Stimulated activated CD8-positive, alpha-beta memory T cell treated with anti-CD3 and anti-CD28 coated beads, Interleukin-15, amount 100 ng/mL, for 48 hours (primary cell): ENCODE results near the gene GIPC3.
A peak's percentile ranks its signal among the peaks of the same experiment; 100 is the strongest.
"Not testable (repeated sequence)": the region's sequence is repeated elsewhere in the genome, so short reads cannot be mapped to it uniquely, and the experiment has no call there.

Experiments
- DNase-seq, 2 donors: peaks; one replicate each; pipeline ENCODE4 v3.0.0-alpha.2; 2020; ENCODE audit warnings: low read depth in 2 of 2

Gene GIPC3

DNA sequence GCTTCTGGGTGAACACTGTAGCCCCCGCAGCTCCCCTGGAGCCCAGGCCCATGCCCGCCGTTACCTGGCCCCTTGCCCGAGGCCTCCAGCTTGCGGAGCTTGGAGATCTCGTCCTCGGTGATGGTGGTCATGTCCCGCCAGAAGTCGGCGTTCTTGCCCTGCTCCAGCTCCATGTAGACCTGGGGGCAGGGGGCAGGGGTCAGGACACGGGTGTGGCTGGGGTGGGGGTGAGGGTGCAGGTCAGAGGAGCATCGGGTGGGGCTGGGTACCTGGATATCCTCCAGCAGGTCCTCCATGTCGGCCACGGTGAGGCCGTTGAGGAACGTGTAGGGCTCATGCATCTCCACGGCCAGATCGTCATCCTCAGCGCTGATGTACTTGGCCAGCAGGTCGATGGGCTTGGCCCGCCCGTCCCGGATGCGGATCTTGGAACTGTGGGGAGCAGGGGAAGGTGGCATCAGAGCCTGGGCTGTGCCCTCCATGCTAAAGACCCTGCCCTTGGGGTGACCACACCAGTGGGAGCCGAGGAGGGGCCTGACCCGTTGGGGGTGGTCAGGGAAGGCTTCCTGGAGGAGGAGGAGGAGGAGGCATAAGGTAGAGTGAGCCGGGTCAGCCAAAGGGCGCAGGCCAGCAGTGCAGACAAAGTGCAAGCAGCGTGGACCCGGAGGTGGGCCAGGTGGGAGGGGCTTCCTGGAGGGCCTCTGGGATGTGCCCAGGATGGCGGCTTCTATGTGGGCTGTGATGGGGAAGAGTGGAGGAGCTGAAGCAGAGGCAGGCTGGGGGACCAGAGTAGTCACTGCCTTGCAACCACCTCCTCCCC is 33.7 kb downstream of the GIPC3 start:
- no peak for DNase-seq

DNA sequence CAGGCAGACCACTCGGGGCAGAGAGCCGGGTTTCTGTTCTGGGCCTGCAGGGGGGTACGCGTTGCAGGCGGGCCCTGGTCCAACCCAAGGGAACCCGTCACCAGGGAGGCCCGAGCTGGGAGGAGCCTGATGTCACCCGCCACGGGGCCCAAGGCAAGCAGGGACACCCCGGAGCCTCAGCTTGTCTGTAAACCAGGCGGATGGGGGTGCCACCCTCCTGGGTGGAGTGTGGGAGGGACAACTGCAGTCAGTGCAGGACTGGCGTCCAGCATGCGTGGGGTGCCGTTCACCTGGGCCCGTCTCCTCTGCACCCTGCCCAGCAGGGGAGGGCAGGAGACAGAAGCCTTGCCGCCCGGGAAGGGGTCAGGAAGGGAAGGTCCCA is 34.3 kb downstream of the GIPC3 start:
- no peak for DNase-seq

DNA sequence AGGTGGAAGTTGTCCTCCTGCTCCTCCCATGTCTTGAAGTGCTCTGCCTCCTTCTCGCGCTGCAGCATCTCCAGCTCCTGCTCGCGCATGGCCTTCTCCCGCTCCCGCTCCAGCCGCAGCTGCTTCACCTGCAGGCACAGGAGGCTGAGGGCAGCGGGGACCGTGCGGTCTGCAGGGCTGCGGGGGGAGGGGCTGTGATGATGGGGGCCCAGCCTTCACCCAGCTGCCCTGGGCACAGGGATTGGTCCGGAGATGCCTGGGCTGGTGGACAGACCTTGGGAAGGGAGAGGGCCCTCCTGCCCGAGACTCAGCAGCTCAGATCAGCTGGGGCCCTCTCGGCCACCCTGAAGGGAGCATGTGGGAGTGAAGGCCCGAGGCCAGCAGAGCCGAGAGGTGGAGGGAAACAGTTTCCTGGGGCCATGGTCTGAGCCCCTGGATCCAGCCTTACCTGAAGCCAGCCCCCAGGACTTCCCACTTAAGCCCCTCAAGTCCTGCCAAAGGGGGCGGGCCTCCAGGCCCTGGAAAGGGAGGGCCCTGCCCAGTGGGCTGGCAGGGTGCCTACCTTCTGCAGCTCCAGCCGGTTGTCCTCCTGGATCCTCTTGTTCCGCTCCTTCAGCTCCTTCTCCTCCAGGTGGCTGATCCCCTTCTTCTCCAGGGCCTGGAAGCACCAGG is 35.0 kb downstream of the GIPC3 start:
- DNase-seq: no peak

DNA sequence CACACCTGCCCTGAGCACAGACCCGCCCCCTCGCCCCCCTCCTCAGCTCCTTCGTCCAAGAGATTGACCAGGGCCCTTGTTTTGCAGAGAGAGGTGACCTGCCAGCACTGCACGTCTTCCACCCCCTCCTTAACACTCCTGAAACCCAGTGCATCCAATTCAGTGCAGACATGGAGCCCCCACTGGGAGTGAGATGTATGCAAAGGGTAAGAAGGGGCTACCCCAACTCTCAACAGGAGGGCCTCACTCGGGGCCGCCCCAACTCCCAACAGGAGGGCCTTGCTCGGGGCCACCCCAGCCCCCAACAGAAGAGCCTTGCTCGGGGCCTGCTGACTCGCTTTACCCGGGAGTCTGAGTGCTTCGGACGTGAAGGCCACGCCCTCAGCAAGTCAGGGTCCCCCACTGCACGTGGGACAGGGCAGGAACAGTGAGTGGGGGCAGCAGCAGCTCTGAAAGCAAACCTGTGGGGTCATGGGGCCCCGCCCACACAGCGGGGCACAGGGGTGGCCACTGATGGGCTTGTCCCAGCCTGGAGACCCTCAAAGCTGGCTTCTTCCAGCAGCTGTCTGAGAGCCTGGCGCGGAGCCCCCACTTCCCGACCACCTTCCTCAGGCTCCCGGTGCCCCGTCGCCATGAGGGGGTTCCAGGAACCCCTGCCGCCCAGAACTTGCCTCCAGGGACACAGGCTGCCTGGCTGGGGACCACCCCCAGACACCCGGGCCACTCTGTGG is 35.7 kb downstream of the GIPC3 start:
- DNase-seq: no peak

DNA sequence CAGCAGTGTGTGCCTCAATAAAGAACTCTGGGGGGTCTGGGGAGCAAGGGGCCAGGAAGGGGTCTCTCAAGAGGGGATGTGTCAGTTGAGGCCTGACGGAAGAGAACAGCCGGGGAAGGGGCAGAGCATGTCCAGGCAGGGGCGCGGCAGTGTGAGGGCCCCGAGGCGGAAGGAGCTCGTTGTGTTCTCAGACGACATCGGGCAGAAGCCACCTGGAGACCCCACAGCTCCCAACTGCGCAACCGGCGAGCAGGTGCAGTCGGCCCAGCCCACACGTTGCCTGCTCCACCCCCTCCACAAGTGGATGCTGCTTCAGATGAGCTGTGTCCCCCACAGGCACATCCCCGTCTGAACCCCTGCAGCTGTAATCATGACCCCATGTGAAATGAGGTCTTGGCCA is 36.4 kb downstream of the GIPC3 start:
- no peak for DNase-seq

DNA sequence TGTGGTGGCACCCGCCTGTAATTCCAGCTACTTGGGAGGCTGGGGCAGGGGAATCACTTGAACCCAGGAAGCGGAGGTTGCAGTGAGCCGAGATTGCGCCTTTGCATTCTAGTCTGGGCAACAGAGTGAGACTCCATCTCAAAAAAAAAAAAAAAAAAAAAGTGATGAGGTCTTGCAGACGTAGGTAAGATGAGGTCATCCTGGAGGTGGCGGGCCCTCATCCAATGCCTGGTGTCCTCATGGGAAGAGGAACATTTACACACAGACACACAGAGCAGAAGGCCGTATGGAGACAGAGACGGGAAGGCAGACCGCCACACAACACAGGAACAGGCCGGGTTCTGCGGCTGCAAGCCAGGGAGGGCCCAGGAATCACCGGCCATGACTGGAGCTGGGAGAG is 36.9 kb downstream of the GIPC3 start:
- no peak for DNase-seq

DNA sequence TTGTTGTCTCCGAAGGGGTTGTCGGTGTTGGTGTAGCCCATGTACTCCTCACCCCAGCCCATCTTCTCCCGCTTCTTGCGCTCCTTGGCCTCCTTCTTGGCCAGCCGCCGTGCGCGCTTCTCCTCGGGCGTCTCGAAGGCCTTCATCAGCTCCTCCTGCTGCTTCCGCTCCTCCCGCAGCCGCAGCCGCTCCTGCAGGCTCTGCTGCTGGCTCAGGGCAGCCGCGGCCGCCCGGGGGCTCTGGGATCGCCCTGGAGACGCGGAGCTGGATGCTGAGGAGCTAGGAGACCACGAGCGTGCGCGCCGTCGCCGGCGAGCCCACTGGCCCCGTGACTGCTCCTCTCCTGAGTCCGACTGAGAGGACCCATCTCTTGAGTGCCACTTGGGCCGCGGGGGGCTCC is 38.4 kb downstream of the GIPC3 start:
- no peak for DNase-seq

DNA sequence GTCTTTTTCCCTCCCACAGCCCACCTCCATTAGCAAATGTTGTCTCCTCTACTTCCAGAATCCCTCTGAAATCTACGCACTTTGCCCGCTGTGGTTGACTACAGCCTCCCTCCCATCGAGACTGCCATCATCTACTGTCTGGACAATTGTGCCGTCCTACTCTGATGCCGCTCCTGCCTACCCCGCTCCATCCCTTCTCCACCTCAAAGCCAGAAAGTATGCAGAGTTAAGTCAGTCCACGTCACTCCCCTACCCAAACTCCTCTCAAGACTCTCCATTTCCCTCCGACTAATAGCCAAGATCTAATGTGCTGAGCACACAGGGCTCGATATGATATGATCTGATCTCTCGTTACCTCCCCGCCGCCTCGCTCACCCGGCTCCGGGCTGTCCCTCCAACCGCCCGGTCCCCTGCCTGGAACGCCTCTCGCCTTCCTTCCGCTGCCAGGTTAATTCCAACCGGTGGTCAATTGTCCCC is 40.8 kb downstream of the GIPC3 start:
- no peak for DNase-seq

DNA sequence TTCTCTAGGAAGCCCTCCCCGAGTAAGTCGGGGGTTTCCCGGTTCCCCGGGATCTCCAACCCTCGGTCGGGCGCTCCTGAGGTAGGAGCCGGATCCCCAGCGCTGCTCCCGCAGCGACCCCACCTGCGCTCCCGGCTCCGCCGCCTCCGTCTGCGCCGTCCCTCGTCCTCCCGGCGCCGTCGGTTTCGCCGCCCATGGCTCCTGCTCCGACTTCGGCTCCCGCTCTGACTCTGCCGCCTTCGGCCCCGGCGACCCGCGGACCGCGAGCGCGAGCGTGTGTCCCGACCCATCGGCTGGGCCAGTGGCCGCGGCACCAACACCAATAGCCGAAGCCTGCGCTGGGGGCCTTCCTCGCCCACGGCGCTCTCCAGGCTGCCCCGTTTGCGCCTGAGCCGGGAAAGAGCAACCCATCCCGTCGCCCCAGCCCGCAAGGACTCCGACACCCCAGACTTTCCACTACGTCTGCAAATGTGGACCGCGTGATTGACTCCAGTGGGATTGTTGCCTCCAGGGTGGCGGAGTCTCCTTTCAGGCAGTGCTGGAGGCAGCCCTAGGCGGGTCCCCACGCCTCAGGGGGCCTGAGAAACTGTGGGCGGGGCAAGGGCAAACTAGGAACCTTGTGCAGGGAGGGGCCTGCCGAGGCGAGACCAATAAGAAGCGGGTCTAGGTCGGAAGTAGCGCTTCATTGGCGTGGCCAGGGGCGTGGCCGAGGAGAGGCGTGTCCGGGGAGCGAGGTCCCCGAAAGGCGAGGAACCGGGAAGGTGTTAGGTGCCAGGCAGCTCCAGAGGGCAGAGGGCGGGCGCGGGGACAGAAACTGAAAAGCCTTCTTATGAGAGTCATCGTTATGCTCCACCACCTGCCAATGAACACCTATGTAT is 41.4 kb downstream of the GIPC3 start, which contains the start of gene CACTIN:
Gene CACTIN, minus strand, starts transcription at position 318 of the 878 bp plus-strand sequence. Its CDS starts 28 bp downstream, at position 290.
- DNase-seq: peak; percentile 97 to 98

DNA sequence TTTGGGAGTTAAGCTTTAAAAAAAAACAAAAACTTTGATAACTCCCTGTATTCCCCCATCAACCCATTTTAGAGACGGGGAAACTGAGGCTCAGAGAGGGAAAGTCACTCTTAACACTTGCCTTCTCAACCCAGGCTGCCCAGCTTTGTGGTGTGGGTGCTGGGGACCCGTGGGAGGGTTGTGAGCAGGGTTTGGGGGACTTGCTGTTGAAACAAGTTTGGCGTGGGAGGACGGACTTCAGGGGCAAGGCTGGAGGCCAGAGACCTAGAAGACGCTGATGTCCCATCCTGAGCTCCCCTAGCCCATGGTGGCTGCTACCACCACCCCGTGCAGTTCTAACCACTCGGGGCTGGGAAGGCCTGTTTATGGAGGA is 42.1 kb downstream of the GIPC3 start:
- no peak for DNase-seq

DNA sequence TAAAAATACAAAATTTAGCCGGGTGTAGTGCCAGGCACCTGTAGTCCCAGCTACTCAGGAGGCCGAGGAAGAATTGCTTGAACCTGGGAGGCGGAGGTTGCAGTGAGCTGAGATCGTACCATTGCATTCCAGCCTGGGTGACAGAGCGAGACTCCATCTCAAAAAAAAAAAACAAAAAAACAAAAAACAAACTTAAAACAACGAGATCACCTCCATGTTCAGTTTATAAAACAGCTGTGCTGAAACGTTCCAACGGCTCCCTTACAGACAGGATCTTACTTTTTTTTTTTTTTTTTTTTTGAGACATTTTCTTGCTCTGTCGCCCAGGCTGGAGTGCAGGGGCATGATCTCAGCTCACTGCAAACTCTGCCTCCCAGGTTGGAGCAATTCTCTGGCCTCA is 43.5 kb downstream of the GIPC3 start:
- DNase-seq: not testable (repeated sequence)

DNA sequence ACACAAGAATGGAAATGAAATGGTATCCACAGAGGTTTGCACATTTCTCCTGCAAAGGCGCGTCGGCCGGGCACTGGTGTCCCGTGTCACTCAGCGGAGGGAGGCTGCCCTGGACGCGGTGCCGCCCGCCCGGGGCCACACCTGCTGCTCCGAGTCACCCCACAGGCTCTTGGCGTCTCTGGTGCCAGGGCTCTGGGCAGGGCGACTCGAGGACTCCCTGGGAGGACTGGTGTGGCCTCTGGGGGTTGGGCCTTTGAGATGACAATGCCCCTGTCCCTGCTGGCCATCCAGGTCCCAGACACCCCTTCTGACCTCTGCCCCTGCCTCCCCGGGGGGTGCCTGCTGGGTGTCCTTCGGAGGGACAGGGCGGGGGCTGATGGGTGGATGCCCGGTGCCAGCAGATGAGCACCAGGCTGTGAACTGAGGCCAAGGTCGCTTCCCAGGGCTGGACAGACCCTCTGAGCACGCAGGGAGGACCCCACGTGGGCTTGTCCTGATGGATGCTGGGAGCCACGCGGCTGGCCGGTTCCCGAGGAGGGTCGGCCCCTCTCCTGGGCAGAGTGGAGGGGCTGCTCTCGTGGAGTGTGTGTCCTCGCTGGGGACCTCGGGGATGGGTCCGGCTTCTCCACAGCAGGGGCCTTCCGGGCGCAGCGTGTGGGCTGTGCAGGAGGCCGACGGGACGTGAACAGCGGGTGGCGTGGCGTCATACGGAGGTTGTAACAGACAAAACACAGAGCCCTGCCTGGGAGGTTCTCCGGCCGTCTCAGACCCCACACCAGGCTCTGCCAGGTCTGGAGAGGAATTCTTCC is 46.0 kb downstream of the GIPC3 start:
- DNase-seq: no peak

DNA sequence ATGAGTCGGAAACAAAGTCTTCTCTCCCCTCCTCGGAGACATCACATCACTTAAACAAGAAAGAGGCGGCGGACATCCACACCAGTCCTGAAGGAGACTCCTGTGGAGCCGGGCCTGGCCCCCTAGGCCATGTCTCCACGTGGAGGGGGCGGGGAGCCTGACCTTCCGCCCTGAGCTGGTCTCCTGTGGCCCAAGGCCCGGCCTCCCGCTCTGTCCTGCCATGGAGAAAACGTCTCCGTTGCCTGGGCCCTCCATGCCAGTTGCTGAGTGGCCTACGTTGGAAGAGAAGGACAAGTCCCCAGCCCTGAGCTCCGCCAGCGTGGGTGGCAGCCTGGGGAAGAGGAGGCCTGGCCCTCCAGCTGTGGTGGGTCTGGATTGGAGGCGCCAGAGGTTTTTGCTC is 46.8 kb downstream of the GIPC3 start:
- DNase-seq: no peak

DNA sequence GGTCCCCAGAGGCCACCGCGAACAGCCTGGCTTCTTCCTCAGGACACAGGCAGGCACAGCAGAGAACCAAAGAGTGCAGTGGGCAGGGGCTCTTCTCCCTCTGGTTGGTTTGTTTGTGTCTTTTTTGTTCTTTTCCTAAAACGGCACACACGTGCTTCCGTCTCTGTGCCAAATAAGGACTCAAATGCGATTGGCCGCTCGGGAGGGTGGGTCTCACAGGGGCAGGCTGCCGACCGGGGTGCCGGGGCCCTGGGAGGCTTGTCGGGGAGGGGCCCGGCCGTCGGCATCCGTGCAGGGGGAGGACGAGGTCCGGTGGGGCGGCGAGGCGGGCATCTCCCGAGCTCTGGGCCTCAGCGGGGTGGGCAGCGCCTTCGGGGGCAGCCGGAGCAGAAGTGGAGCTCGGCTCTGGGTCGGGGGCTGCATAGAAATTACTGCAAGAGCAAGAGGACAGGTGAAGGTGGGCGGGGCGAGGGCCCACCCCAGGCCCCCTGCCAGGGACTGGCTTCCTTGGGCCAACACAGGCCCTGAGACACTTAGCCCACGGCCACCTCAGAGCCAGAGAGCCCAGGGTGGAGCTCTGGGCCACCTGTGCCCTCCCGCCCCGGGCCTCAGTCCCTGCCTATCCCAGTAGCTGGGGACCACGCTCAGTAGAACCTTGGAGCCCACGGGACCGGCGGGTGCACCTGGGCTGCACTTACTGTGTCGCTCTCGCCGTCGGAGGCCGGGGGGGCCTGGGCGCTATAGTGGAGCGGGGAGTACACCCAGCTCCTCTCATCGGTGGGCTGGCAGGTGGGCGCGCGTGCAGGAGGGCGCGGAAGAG is 47.7 kb downstream of the GIPC3 start:
- no peak for DNase-seq

DNA sequence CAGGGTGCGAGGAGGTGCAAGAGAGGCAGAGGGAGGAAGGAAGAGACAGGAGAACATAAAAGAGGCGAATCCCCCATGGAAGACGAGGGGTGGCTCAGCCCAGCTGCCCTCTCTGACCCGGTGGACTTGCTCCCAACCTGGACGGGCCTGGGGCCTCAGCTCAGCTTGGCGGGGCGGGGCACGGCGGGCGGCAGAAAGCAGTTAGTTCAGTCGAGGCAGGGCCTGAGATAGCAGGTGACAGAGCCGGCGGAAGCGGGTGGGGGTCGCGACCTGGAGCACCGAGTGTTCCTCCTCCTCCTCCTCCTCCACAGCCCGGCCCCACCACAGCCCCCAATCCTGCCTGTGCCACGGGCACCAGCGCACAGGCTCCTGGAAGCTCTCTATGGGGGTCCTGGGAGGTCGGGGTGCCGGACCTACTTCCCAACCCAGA is 48.3 kb downstream of the GIPC3 start:
- DNase-seq: no peak

DNA sequence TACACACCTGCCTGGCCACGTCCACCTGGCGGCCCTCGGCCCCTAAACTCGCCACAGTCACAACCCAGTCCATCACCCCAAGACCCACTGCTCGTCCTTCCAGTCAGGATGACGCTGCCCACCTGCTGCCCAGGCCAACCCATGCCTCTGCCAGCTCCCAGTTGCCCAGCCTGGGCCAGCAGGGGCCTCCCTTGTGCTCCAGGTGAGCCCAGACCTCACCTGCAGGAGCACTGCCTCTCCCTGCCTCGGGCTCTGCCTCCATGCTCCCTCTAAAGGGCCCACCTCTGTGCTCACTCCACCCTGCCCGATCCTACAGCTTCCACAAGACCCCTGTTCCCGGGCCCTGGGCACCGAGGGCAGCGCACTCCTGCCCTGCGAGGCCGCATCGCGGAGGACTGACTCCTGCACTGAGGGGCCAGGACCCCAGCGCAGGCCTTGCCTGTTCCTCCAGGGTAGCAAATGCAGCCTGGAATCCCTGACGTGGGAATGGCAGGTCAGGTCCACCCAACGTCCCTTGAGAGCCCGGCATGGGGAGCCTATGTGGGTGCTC is 49.3 kb downstream of the GIPC3 start:
- no peak for DNase-seq

DNA sequence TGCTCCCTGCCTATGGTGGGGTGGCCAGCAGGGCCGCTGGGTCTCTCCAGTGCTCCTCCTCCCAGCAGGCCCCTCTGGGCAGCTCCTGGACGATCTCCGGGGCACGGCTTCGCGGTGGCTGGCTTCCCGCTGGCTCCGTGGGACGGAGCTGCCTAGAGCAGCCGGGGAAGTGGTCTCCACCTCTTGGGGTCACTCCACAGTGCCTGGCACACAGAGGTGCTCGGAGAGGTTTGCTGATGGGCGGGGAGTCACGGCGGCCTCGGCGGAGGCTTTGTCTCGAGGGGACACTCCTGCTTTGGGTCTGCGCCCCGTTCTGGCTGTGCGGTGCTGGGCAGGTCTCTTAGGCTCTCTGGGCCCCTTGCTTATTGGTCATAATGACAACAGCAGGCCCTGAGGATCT is 51.2 kb downstream of the GIPC3 start:
- DNase-seq: no peak

DNA sequence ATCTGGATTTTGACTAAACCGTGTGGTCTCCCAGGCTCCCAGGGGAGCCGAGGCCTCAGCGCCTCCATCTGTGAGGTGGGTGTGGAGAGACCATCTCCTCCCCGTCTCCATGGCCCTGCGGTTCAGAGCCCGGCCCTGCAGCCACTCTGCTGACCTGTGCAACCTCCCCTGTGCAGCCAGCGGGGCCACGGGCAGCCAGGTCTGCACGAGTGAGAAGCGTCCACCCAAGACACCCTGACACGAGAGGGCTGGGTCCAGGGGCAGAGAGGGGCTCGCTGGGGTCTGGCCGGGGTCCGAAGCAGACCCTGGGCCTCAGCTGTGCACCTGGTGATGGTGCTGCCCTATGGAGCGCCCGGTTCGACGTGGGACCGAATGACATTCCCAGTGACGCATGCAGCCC is 51.7 kb downstream of the GIPC3 start:
- no peak for DNase-seq

DNA sequence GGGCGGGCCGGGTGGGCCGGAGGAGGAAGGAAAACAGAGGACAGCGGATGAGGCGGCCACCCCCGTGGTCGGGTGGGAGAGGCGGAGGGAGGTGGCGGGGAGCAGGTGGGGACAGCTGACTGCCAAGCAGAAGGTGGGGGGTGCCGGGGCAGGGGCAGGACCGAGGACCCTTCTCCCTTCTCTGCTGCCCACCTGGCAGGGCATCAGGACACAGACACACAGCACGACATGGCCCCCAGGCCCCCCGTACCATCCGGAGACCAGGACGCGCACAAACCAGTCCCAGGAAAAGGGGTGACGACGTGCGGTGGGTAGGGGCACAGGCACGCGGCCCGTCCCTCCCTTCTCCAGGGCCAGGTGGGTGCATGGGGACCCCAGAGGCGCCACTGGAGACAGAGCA is 52.3 kb downstream of the GIPC3 start:
- DNase-seq: no peak
